GM18502 (cell line): Measurements from ENCODE around the gene FUZ.
A peak's percentile ranks its signal among the peaks of the same experiment; 100 is the strongest.

ENCODE experiments used
- ATAC-seq: cut with Tn5 transposase; IDR thresholded peaks from one replicate; pipeline ENCODE4 v1.9.1; 2021; ENCODE audit warnings: mild to moderate bottlenecking; ENCODE audit not compliant: unreplicated experiment, poor library complexity

The FUZ gene, protein sequence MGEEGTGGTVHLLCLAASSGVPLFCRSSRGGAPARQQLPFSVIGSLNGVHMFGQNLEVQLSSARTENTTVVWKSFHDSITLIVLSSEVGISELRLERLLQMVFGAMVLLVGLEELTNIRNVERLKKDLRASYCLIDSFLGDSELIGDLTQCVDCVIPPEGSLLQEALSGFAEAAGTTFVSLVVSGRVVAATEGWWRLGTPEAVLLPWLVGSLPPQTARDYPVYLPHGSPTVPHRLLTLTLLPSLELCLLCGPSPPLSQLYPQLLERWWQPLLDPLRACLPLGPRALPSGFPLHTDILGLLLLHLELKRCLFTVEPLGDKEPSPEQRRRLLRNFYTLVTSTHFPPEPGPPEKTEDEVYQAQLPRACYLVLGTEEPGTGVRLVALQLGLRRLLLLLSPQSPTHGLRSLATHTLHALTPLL

DNA sequence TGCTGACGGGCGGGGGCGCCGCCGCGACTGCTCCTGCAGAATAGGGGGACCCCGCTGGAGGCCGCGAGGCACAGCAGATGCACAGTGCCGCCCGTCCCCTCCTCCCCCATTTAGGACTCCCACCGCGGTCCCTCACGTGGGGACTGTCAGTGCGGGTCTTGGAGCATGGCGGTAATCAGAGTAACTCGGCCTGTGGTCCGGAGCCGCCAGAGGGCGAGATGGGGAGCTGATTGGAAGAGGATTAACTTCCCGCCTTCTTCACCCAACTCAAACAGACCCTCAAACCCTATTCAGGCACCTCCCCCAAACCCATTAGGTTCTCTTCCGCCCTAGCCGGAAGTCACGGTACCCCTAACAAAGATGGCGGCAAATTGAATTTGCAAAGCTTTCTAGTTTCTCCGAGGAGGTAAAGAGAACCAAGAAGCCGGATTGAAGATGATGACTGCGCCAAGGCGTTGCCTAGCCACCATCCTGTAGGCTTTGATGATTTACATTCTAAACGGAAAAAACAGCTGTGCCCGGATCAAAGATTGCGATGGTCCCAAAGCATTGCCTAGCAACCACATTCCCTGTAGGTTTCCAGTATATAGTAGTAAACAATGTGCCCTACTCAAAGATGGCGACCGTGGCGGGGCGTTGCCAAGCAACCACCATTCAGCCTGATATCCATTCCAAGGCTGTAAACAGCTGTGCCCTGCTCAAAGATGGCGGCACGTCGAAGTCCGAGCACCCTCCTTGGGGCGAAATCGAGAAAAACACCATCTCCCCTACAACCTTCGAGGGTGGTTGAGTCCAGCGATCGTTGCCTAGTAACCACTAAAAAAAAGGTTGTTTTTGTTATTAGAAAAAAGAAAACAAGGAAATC is at the start of gene FUZ:
Gene FUZ (minus strand): TSS at position 296 of the 865 bp plus-strand sequence. CDS start 186 bp downstream, at position 110.
- peak; percentile 57 for ATAC-seq

GRCh38 chr19:49862391-49863253 is 49.5 kb upstream of the FUZ start:
- ATAC-seq: no peak

DNA sequence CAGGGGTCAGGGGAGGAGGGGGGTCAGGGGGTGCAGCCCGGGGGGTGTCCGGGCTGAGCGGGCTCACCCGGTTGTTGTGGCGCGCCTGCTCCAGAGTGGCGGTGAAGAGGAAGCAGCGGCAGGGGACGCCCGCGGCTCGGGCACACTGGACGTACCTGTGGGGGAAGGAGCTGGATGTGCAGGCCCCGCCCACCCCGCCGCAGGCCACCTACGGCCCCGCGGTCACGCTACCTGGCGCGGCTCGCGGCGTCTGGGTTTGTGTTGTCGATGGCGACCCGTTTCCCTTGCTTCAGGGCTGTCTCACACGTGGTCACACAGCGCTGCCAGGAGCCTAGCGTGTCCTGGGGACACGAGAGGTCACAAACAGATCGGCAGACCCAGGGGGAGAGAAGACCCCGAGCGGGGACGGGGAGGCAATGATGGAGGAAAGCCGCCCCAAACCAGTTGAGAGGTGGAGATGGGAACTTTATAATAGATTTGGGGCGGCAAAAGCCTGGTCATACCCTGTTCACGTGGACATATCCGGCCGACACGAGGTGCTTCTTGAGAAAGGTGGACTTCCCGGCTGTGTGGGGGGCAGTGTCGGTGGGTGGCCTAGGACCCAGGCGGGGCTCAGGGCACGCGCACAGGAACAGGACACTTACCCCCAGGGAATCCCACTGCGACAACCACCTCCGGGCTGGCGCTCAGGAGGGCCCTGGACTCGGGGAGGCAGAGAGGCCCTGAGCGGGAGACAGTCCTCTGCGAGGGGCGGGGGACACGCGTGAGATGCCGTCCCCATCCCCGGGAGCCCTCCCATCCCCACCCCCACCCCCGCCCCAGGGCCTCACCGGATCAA is 48.7 kb upstream of the FUZ start:
- no peak for ATAC-seq

GRCh38 chr19:49861107-49861506 is 48.0 kb upstream of the FUZ start:
- ATAC-seq: no peak

DNA sequence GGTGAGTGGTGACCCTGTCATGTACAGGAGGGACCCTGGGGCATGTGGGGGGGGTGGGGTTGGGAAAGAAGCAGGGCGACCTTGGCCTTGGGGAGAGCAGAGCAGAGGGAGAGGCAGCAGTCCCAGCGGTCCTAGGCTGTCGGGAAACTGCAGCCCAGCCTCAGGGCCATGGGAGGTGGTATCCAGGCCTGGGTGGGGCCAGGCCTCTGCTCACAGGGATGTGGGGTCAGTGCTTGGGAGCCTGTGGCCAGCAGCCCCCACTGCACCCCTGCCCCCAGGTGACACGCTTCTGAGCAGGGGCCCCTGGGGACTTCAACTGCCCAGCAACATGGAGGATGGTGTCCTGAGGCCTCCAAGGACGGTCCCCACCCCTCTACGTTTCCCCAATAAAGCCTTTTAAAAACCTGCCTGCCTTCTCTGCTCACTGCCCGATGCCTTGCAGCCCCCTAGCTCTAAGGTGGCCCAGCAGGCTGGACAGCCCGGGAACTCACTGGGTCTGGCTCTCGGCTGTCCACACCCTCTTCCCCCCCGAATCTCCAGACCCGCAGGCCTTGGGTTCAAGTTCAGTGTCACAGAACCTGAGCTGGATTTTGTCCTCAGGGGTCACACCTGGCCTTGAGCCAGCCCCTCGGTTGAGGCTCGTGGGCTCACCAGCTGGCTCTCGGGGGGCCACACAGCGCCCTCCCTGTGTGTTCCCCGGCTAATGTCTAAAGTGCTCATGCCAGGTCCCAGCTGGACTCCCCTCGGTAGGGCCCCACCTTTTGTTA is 47.4 kb upstream of the FUZ start:
- no peak for ATAC-seq

DNA sequence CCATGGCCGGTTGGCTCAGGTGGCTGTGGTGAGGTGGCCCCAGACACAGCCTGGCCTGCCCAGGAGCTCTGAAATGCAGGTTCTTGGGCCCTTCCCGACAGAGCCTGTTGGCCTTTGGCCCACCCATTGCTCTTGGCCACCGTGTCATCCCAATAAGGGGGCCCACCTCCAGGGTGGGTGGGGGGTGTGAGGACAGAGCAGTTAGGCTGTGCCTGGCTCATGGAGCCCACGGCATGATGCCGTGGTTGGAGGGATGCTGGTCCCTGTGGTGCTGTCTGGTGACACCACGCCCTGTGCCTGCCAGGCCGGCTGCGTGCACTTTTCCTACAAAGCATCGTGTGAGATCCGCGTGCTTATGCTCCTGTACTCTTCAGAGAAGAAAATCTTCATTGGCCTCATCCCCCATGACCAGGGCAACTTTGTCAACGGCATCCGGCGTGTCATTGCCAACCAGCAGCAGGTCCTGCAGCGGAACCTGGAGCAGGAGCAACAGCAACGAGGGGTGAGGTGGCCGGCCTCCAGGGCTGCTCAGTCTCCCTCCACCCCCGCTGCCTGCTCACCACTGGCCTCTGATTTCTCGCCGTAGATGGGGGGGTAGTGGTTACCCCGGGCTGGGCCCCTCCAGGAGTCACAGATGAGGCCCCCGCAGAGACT is 46.7 kb upstream of the FUZ start:
- no peak for ATAC-seq

DNA sequence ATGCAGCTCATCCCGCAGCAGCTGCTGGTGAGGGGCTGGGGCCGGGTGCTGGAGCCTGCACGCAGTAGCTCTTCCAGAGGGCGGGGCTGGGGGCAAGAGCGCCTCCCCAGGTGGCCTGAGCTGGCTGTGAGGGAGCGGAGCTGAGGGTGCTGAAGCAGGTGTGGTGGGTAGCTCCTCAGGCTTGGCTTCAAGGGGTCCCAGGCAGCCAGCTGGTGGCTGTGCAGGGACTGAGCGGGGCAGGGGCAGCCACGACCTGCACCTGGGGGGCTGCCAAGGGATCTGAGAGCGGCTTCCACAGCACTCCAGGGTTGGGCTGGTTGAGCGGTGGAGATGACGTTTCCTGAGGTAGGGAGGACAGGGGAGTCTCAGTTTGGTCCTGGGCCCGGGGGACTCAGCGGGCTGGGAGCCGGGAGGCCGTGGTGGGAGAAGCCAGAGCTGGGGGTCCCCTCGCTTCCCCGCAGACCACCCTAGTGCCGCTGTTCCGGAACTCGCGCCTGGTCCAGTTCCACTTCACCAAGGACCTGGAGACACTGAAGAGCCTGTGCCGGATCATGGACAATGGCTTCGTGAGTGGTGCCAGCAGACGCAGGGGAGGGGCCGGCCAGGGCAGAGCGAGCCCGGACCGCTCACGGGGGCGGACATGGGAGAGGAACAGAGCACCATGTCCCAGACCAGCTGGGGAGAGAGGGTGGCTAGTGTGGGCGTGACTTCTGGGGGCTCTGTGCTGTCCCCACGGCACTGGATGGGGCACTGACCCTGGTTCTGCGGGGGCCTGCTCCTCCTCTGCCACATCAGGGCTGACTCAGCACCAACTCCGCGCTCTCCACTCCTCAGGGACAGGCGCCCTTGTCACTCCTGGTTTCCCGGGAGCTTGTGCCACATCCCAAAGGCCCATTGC is 45.2 kb upstream of the FUZ start:
- ATAC-seq: no peak

DNA sequence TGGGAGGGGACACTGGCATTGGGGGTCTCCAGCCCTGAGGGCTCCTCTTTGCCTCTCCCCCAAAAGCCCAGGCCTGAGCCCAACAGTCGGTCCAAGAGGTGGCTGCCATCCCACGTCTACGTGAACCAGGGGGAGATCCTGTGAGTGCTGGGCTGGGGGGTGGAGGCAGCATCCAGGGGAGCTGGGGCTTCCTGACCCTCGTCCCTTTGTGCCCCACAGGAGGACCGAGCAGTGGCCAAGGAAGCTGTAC is 44.7 kb upstream of the FUZ start:
- ATAC-seq: no peak

DNA sequence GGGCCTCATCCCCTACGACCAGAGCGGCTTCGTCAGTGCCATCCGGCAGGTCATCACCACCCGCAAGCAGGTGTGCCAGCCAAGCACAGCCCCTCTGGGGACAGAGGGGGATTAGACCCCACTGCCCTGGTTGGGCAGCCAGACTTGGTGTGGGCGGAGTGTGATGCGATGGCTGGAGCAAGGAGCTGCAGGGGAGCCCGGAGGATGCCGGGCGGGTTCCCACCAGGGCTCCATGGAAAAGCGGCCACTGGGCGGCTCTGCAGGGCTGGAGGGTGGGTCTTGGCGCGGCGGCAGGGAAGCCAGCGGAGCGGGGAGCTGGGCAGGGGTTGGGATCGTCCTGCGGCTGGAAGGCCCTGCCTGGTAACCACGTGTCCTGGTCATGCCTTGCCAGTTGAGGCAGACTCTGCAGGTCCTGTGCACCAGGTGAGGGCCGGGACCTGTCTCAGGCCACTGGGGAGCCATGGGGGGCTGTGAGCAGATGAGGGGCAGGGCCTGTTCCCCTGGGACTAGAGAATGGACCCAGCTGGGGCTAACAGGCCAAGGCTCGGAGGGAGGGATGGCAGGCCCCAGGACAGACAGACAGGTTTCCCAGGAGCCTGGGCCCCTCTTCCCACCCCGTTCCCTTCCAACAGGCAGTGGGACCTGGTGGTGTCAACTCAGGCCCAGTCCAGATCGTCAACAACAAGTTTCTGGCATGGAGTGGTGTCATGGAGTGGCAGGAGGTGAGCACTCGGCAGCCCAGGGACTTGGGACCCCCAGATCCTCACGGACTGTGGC is 44.2 kb upstream of the FUZ start:
- no peak for ATAC-seq

DNA sequence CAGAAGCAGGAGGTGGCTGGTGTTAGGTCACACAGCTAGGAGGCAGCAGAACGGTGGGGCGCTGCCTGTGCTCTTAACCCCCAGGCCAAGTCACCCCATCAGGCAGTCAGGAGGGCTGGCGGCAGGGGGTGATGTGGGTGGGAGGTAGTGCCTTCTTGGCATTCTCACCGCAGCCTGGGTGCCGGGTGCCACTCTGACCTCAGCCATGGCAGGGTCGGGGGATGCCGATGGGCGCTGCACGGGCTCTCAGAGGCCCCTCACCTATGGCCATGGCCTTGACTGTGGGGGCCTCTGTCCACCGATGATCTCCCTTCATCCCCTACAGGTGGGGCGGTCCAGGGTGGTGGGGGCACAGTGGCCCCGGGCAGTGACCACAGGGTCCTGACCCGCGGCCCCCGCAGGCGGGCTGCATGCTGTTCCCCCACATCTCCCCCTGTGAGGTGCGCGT is 43.5 kb upstream of the FUZ start:
- ATAC-seq: no peak

GRCh38 chr19:49855676-49856573 is 42.8 kb upstream of the FUZ start:
- ATAC-seq: no peak

GRCh38 chr19:49855277-49855675 is 42.2 kb upstream of the FUZ start:
- ATAC-seq: no peak

GRCh38 chr19:49854378-49855263 is 41.5 kb upstream of the FUZ start:
- ATAC-seq: no peak

DNA sequence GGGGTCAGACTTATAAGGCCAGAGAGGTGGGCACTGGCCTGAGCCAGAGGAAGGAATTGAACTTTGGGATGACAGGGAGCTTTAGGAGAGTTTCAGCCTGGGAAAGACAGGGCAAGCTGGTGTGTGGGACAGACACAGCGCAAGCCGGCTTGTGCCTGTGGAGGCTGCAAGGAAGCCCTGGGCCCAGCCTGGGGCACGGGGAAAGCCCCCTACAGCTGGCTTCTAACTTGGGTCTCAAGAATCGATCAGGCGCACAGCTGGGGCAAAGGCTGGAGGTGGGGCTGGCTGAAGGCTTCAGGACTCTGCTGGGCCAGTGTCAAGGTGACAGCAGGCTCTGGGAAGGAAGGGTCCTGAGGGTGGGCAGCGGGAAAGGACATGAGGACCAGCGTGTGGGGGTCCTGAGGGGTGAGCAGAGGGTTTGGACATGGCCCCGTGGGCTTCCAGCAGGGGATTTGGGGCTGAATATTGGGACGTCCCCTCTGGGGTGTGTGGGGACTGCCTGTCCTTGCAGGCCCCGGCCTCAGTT is 40.8 kb upstream of the FUZ start:
- no peak for ATAC-seq
